GM12878 (cell line): Measurements from ENCODE around the gene WDR45B. TPM values are rescaled to one million over a fixed set of nuclear protein-coding genes. Genes with fewer than 3 reads are reported as not detected.

Experiments
- ATAC-seq: fragments of 200-7000 bp; cut with Tn5 transposase; 3 replicates; pipeline ENCODE4 v1.9.1; 2020; ENCODE audit warnings: mild to moderate bottlenecking, moderate library complexity
- BruUV-seq: library from RNA; stranded (reverse); fragments of 400-500 nt; replicated peaks from 2 replicates; lab custom pipeline; 2021; lab: Mats Ljungman, UMichigan
- CTCF ChIA-PET: fragments of 300-600 bp; sonication (Branson Sonifier 250); formaldehyde crosslinking; extraction: SDS; loops from one replicate; lab custom pipeline; 2021; ENCODE audit warnings: inconsistent platforms; lab: Yijun Ruan, JAX
- POLR2A ChIA-PET: fragments of 350-600 bp; formaldehyde crosslinking; extraction: SDS; loops from one replicate; lab custom pipeline; 2021; ENCODE audit warnings: inconsistent platforms; lab: Charles Lee
- RAD21 ChIA-PET: fragments of 300-600 bp; sonication (Branson Sonifier 250); formaldehyde crosslinking; loops from one replicate; lab custom pipeline; 2023; ENCODE audit warnings: antibody characterized with exemption; ENCODE audit not compliant: unreplicated experiment; lab: Charles Lee
- SMC1A ChIA-PET: fragments of 300-600 bp; sonication (Branson Sonifier 250); formaldehyde crosslinking; loops from one replicate; lab custom pipeline; 2023; ENCODE audit not compliant: unreplicated experiment, uncharacterized antibody; lab: Charles Lee
- DNase-seq: peaks from one replicate; pipeline ENCODE4 v3.0.0-alpha.2; 2011; ENCODE audit warnings: low read depth, low spot score
- FAIRE-seq: peaks from 3 replicates; lab custom pipeline; 2011; peaks lifted over from hg19 to GRCh38; lab: Jason Lieb, UNC
- H2AFZ ChIP-seq: 2 replicates; pipeline ENCODE4 v1.6.0; 2011; ENCODE audit warnings: low read depth, low read length, control low read depth; ENCODE audit not compliant: control insufficient read depth
- H3K27ac ChIP-seq: 2 replicates; pipeline ENCODE4 v1.5.1; 2011; ENCODE audit warnings: control low read depth; ENCODE audit not compliant: control insufficient read depth, insufficient read depth
- H3K27me3 ChIP-seq, 2 experiments: replicated peaks in 1 of 2; 2 replicates each; pipeline versions ENCODE4 v1.6.0 to v1.6.1; 2011; ENCODE audit warnings: low read length in 1 of 2; ENCODE audit not compliant: control insufficient read depth in 2 of 2, insufficient read depth in 2 of 2
- H3K36me3 ChIP-seq, 2 experiments: 2 replicates each; pipeline ENCODE4 v1.5.1; 2011; ENCODE audit warnings: low read length in 1 of 2; ENCODE audit not compliant: control insufficient read depth in 2 of 2, insufficient read depth in 2 of 2
- H3K4me1 ChIP-seq: 2 replicates; pipeline ENCODE4 v1.6.1; 2011; ENCODE audit warnings: mild to moderate bottlenecking, low read length, moderate library complexity, mixed read lengths; ENCODE audit not compliant: control insufficient read depth, insufficient read depth
- H3K4me2 ChIP-seq: 2 replicates; pipeline ENCODE4 v1.6.0; 2011; ENCODE audit warnings: control low read depth; ENCODE audit not compliant: control insufficient read depth, insufficient read depth
- H3K4me3 ChIP-seq: fragments of 200-600 bp; sonication (generic); 2 replicates; pipeline ENCODE4 v1.5.1; 2016
- H3K79me2 ChIP-seq: 2 replicates; pipeline ENCODE4 v1.6.0; 2011; ENCODE audit warnings: low read length; ENCODE audit not compliant: control insufficient read depth, insufficient read depth
- H3K9ac ChIP-seq: 2 replicates; pipeline ENCODE4 v1.8.0; 2011; ENCODE audit warnings: low read length, control low read depth, mixed read lengths; ENCODE audit not compliant: control insufficient read depth, insufficient read depth
- H3K9me3 ChIP-seq: replicated peaks from 3 replicates; pipeline ENCODE4 v1.5.1; 2011; ENCODE audit warnings: mild to moderate bottlenecking, low read length; ENCODE audit not compliant: control insufficient read depth, insufficient read depth
- H4K20me1 ChIP-seq: 2 replicates; pipeline ENCODE4 v1.6.0; 2011; ENCODE audit not compliant: control insufficient read depth, insufficient read depth
- IKZF2 ChIP-seq, 2 experiments: fragments of 450-650 bp; IDR thresholded peaks; 2 replicates each; pipeline ENCODE4 v1.6.1; 2017; ENCODE audit warnings: mild to moderate bottlenecking in 2 of 2, moderate library complexity in 2 of 2
- MEF2B ChIP-seq: fragments of 450-650 bp; IDR thresholded peaks from 2 replicates; pipeline ENCODE4 v1.6.1; 2018; ENCODE audit warnings: mild to moderate bottlenecking, moderate library complexity; ENCODE audit not compliant: partially characterized antibody, poor library complexity, severe bottlenecking
- RCOR1 ChIP-seq: conservative IDR thresholded peaks from 2 replicates; pipeline ENCODE4 v1.6.1; 2012; ENCODE audit warnings: low read depth, low read length, improper control_type of control experiment
- STAT3 ChIP-seq: IDR thresholded peaks from 2 replicates; pipeline ENCODE4 v1.6.1; 2011; ENCODE audit warnings: low read depth, low read length, improper control_type of control experiment
- ZNF274 ChIP-seq: IDR thresholded peaks from one replicate; pipeline ENCODE4 v1.8.0; 2011; ENCODE audit not compliant: insufficient read length, insufficient read depth
- ZZZ3 ChIP-seq: IDR thresholded peaks from 2 replicates; pipeline ENCODE4 v1.6.1; 2011; ENCODE audit warnings: low read depth; ENCODE audit not compliant: control insufficient read depth, insufficient read length
- WGBS: methylation state at CpG from one replicate; pipeline ENCODE4 v1.1.6; 2016; ENCODE audit warnings: low lambda C conversion rate; ENCODE audit not compliant: insufficient replicate concordance, insufficient coverage; ENCODE audit errors: missing lambda C conversion rate; 5-methylcytosine and 5-hydroxymethylcytosine counted together
- in situ Hi-C: fragments of 300-500 bp; cut with MboI; formaldehyde crosslinking; loops from 9 replicates; pipeline ENCODE4 v1.14.3; 2018; ENCODE audit warnings: mixed read lengths
- intact Hi-C: fragments of 100-400 bp; cut with micrococcal nuclease; formaldehyde crosslinking; loops from one replicate; pipeline ENCODE4 v1.14.2; 2022; ENCODE audit not compliant: unreplicated experiment
- polyA plus RNA-seq, 11 experiments: library from polyadenylated mRNA; depleted of rRNA in 4 of 11; unstranded in 6 of 11; stranded (reverse) in 5 of 11; fragments of >200 nt; fragmentation: Nextera tagmentation in 4 of 11; fragmentation: Illumina TruSeq in 1 of 11; extraction: Ambion mirVana in 4 of 11; extraction: Trizol in 1 of 11; gene quantifications; 1 replicate in 1 of 11; 2 replicates in 10 of 11; pipeline versions ENCODE4 v1.2.1 to v1.2.3, GENCODE V29; 2011 to 2016; ENCODE audit warnings: inconsistent platforms in 2 of 11, missing spikeins in 2 of 11, low read depth in 1 of 11
- total RNA-seq, 4 experiments: library from RNA; depleted of rRNA in 3 of 4; stranded (reverse); fragments of >200 nt in 3 of 4; fragmentation: Illumina TruSeq in 1 of 4; extraction: Trizol in 1 of 4; gene quantifications; 2 replicates each; pipeline versions ENCODE4 v1.2.1 to v1.2.3, GENCODE V29; 2013 to 2021

The WDR45B gene
- total and polyA plus RNA-seq, 10 of the 15 experiments (the other 5 are each of a cell fraction or from before 2014, with no cell fraction given) = 1.0 to 73.7 (median 26.6) TPM

- DNase-seq = no peak
- Histone ChIP-seq H3K27ac (no peak overlapping the region), H4K20me1 (no peaks in the 10 kb centered on the region), H3K79me2 (no peaks in the 10 kb centered on the region), H3K27me3 (no peaks in the 10 kb centered on the region), H3K9ac (no peak overlapping the region), H2AFZ (no peak overlapping the region), H3K9me3 (no peaks in the 10 kb centered on the region), H3K36me3 (no peaks in the 10 kb centered on the region), H3K4me3 (no peak overlapping the region), H3K4me1 (no peaks in the 10 kb centered on the region), H3K4me2 (no peak overlapping the region)
- FAIRE-seq = no peak
- ATAC-seq = no peak
- BruUV-seq = no TSS peak
- POLR2A ChIA-PET = interaction anchor here (0.5 kb wide), 1 partner anchor 16 kb away, joined by 6 read pairs; no protein-coding TSS in a partner anchor
- in situ Hi-C loops = no loop called here
- RAD21 ChIA-PET = no interaction called here
- 62% methylated on average over 20 of the region's 20 CpGs for WGBS
- intact Hi-C loops = no loop called here
- SMC1A ChIA-PET = interaction anchor here (0.6 kb wide), 1 partner anchor 362 kb away, joined by 3 read pairs; no protein-coding TSS in a partner anchor
- CTCF ChIA-PET = no interaction called here
- TF ChIP-seq STAT3 = no peak
- TF ChIP-seq RCOR1 = no peak
- no peak for TF ChIP-seq ZZZ3
- TF ChIP-seq MEF2B = no peak
- TF ChIP-seq ZNF274 = no peak
- TF ChIP-seq IKZF2 (IDR thresholded peaks at IDR 0.05) = no peak
- TF ChIP-seq, all 136 proteins: peak for 0
These were observed 14.5 kb upstream of the WDR45B start for GRCh38 chr17:82662711-82663261.
